CD14-positive monocyte (primary cell): ENCODE results near the gene YBX3. TPM values are rescaled to one million over a fixed set of nuclear protein-coding genes. Genes with fewer than 3 reads are reported as not detected.
A peak's percentile ranks its signal among the peaks of the same experiment; 100 is the strongest.

Experiments used
- DNase-seq, 3 donors: peaks; one replicate each; pipeline ENCODE4 v3.0.0-alpha.2; 2011 to 2022
- H2AFZ ChIP-seq: 2 replicates; pipeline ENCODE4 v1.6.0; 2012; ENCODE audit warnings: mild to moderate bottlenecking, low read depth, low read length, inconsistent platforms; ENCODE audit not compliant: insufficient read depth, poor library complexity, severe bottlenecking
- H3K27ac ChIP-seq, 2 donors: 1 replicate in 1 of 2; 2 replicates in 1 of 2; pipeline ENCODE4 v1.5.1; 2012 to 2013; ENCODE audit warnings: low read length in 2 of 2, control low read depth in 1 of 2, inconsistent platforms in 1 of 2, low read depth in 1 of 2, mild to moderate bottlenecking in 1 of 2
- H3K27me3 ChIP-seq, 2 donors: one replicate each; pipeline versions ENCODE4 v1.6.0 to v1.6.1; 2011 to 2013; ENCODE audit warnings: low read length in 2 of 2; ENCODE audit not compliant: control insufficient read depth in 2 of 2, insufficient read depth in 2 of 2
- H3K36me3 ChIP-seq, 2 donors: replicated peaks in 1 of 2; 1 replicate in 1 of 2; 2 replicates in 1 of 2; pipeline versions ENCODE4 v1.5.1 to v1.6.1; 2012 to 2013; ENCODE audit warnings: low read length in 2 of 2, control low read depth in 1 of 2, inconsistent platforms in 1 of 2, mild to moderate bottlenecking in 1 of 2; ENCODE audit not compliant: insufficient read depth in 2 of 2, control insufficient read depth in 1 of 2
- H3K4me1 ChIP-seq, 2 donors: 1 replicate in 1 of 2; 2 replicates in 1 of 2; pipeline versions ENCODE4 v1.5.1 to v1.6.1; 2012 to 2013; ENCODE audit warnings: low read length in 2 of 2, control low read depth in 1 of 2, inconsistent platforms in 1 of 2, mild to moderate bottlenecking in 1 of 2, moderate library complexity in 1 of 2; ENCODE audit not compliant: insufficient read depth in 2 of 2, control insufficient read depth in 1 of 2
- H3K4me2 ChIP-seq: replicated peaks from 2 replicates; pipeline ENCODE3; 2012; ENCODE audit warnings: low read length, moderate library complexity, mild to moderate bottlenecking; ENCODE audit not compliant: poor library complexity, severe bottlenecking; ENCODE audit errors: extremely low read depth
- H3K4me3 ChIP-seq, 3 experiments: fragments of 200-600 bp in 1 of 3; sonication (generic) in 1 of 3; replicated peaks in 1 of 3; 1 replicate in 2 of 3; 2 replicates in 1 of 3; pipeline ENCODE4 v1.5.1; 2011 to 2013; ENCODE audit warnings: low read length in 3 of 3, mild to moderate bottlenecking in 3 of 3, control low read depth in 2 of 3, low read depth in 2 of 3, inconsistent platforms in 1 of 3, moderate library complexity in 1 of 3
- H3K79me2 ChIP-seq: 2 replicates; pipeline ENCODE4 v1.6.0; 2012; ENCODE audit warnings: mild to moderate bottlenecking, control low read depth, inconsistent platforms, low read length, moderate library complexity; ENCODE audit not compliant: insufficient read depth
- H3K9ac ChIP-seq: 2 replicates; pipeline ENCODE4 v1.6.0; 2017; ENCODE audit warnings: low read length, mild to moderate bottlenecking; ENCODE audit not compliant: insufficient read depth, poor library complexity, severe bottlenecking
- H3K9me3 ChIP-seq, 2 donors: replicated peaks in 1 of 2; 1 replicate in 1 of 2; 2 replicates in 1 of 2; pipeline versions ENCODE4 v1.5.1 to v1.6.1; 2012 to 2013; ENCODE audit warnings: low read length in 2 of 2, control low read depth in 1 of 2; ENCODE audit not compliant: control insufficient read depth in 1 of 2, insufficient read depth in 1 of 2
- H4K20me1 ChIP-seq: 2 replicates; pipeline ENCODE4 v1.6.0; 2012; ENCODE audit warnings: mild to moderate bottlenecking, low read length, control low read depth, moderate library complexity; ENCODE audit not compliant: insufficient read depth
- H3K27ac Mint-ChIP-seq, 7 donors: one replicate each; pipeline ENCODE4 v1.8.0; 2020; ENCODE audit warnings: mild to moderate bottlenecking in 7 of 7, mixed read lengths in 7 of 7, moderate library complexity in 6 of 7, inconsistent platforms in 2 of 7
- H3K27me3 Mint-ChIP-seq, 3 donors: one replicate each; pipeline ENCODE4 v1.8.0; 2021 to 2022; ENCODE audit warnings: low read depth in 3 of 3, mild to moderate bottlenecking in 3 of 3, mixed read lengths in 3 of 3, moderate library complexity in 3 of 3, inconsistent platforms in 1 of 3
- H3K36me3 Mint-ChIP-seq, 2 donors: one replicate each; pipeline ENCODE4 v1.8.0; 2020; ENCODE audit warnings: mixed read lengths in 2 of 2, inconsistent platforms in 1 of 2, mild to moderate bottlenecking in 1 of 2
- H3K4me1 Mint-ChIP-seq: one replicate; pipeline ENCODE4 v1.8.0; 2020; ENCODE audit warnings: mild to moderate bottlenecking, mixed read lengths
- H3K4me3 Mint-ChIP-seq, 2 donors: one replicate each; pipeline ENCODE4 v1.8.0; 2020; ENCODE audit warnings: mild to moderate bottlenecking in 2 of 2, mixed read lengths in 2 of 2, moderate library complexity in 1 of 2
- H3K9me3 Mint-ChIP-seq, 7 donors: one replicate each; pipeline ENCODE4 v1.8.0; 2020 to 2022; ENCODE audit warnings: mixed read lengths in 7 of 7, mild to moderate bottlenecking in 6 of 7, moderate library complexity in 6 of 7, inconsistent platforms in 2 of 7
- WGBS: methylation state at CpG from one replicate; pipeline ENCODE4 v1.1.5; 2013; ENCODE audit warnings: missing lambda C conversion rate; ENCODE audit not compliant: insufficient coverage; 5-methylcytosine and 5-hydroxymethylcytosine counted together
- intact Hi-C, 2 donors: fragments of 100-400 bp; cut with micrococcal nuclease; formaldehyde crosslinking; loops; one replicate each; pipeline versions ENCODE4 v1.15.0 to v1.15.1; 2023
- polyA plus RNA-seq, 3 donors: library from polyadenylated mRNA; depleted of rRNA in 1 of 3; unstranded in 2 of 3; stranded (reverse) in 1 of 3; fragments of 300-500 nt in 2 of 3; fragments of >200 nt in 1 of 3; fragmentation: Illumina TruSeq in 2 of 3; gene quantifications; 1 replicate in 2 of 3; 2 replicates in 1 of 3; pipeline ENCODE4 v1.2.3, GENCODE V29; 2012 to 2021
- TF ChIP-seq, protein P1 (sequence below): fragments of 200-600 bp; IDR thresholded peaks from one replicate; pipeline ENCODE4 v1.8.0; 2022; ENCODE audit warnings: antibody characterized with exemption, mild to moderate bottlenecking

YBX3 gene
- polyA plus RNA-seq, 3 donors, result 104 to 203 (median 131) TPM

DNA sequence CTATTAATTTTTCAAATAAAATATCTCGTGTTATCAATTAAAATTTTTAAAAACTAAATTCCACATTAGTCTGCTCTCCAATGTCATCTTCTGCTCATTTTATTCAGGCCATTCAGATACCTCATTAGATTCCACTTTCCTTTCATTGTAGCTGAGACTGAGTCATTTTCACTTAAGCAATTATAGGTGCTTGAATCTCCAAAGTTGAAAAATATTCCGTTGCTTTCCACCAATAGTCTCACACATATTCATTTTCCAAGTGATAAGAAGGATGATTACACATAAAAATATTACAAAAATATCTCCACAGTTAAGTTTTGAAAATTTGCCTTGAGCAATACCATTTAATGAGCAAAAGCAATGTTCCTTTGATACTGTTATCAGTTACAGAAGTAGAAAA is 36.5 kb upstream of the YBX3 start:
- intact Hi-C loops, result loop anchor here in 1 of 2 donors (10.0 kb wide), 1 partner anchor 525 kb away; no protein-coding TSS in a partner anchor
- peaks cover 3 to 4% (median 3%) of the 10 kb centered on the region in 3 donors for H3K27me3 Mint-ChIP-seq

DNA sequence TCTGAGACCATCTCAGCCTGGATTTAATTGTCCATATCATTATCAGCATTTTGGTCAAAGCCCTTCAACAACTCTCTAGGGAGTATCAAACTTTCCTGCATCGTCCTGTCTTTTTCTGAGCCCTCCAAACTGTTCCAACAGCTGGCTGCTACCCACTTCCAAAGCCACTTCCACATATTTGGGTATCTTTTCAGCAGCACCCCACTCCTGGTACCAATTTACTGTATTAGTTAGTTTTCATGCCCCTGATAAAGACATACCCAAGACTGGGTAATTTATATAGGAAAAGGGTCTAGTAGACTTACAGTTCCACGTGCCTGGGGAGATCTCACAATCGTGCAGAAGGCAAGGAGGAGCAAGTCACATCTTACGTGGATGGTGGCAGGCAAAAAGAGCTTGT is 33.1 kb upstream of the YBX3 start:
- intact Hi-C loops, result loop anchor here in 1 of 2 donors (10.0 kb wide), 1 partner anchor 521 kb away; no protein-coding TSS in a partner anchor
- DNase-seq, result no peak
- Histone ChIP-seq H3K27ac (no peak overlapping the region), H3K9ac (no peak overlapping the region), H3K4me3 (no peak overlapping the region), H4K20me1 (no peaks in the 10 kb centered on the region), H3K36me3 (no peaks in the 10 kb centered on the region), H3K4me1 (no peaks in the 10 kb centered on the region), H3K27me3 (peaks cover 0 to 5% of the 10 kb centered on the region in 2 donors), H3K9me3 (peaks cover 10 to 20% of the 10 kb centered on the region in 2 donors), H3K4me2 (no peak overlapping the region), H2AFZ (no peak overlapping the region), H3K79me2 (no peaks in the 10 kb centered on the region)
- Mint-ChIP-seq H3K27me3 (peaks cover 2 to 7% (median 3%) of the 10 kb centered on the region in 3 donors), H3K9me3 (peaks cover 12 to 20% (median 17%) of the 10 kb centered on the region in 7 donors), H3K27ac (peak overlapping the region in 1 of 7 donors; percentile 19), H3K4me1 (no peaks in the 10 kb centered on the region), H3K4me3 (no peak overlapping the region), H3K36me3 (no peaks in the 10 kb centered on the region)
- TF ChIP-seq, protein P1, sequence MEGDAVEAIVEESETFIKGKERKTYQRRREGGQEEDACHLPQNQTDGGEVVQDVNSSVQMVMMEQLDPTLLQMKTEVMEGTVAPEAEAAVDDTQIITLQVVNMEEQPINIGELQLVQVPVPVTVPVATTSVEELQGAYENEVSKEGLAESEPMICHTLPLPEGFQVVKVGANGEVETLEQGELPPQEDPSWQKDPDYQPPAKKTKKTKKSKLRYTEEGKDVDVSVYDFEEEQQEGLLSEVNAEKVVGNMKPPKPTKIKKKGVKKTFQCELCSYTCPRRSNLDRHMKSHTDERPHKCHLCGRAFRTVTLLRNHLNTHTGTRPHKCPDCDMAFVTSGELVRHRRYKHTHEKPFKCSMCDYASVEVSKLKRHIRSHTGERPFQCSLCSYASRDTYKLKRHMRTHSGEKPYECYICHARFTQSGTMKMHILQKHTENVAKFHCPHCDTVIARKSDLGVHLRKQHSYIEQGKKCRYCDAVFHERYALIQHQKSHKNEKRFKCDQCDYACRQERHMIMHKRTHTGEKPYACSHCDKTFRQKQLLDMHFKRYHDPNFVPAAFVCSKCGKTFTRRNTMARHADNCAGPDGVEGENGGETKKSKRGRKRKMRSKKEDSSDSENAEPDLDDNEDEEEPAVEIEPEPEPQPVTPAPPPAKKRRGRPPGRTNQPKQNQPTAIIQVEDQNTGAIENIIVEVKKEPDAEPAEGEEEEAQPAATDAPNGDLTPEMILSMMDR, result no peak
- 88% methylated on average over 2 of the region's 4 CpGs for WGBS

More for the DNA sequence above, 36.5 kb upstream of the YBX3 start:
- no peak for DNase-seq
- no CpG with 5 or more reads among the region's 2 CpGs for WGBS
- TF ChIP-seq, protein P1, result no peak
- no peak overlapping the region for H2AFZ ChIP-seq
- no peaks in the 10 kb centered on the region for H3K36me3 ChIP-seq
- Mint-ChIP-seq H3K36me3 (no peaks in the 10 kb centered on the region), H3K4me1 (no peaks in the 10 kb centered on the region), H3K27ac (no peak overlapping the region), H3K4me3 (no peak overlapping the region), H3K9me3 (peaks cover 12 to 18% (median 17%) of the 10 kb centered on the region in 7 donors)
- no peaks in the 10 kb centered on the region for H3K4me1 ChIP-seq
- no peaks in the 10 kb centered on the region for H4K20me1 ChIP-seq
- peaks cover 0 to 5% of the 10 kb centered on the region in 2 donors for H3K27me3 ChIP-seq
- no peak overlapping the region for H3K4me2 ChIP-seq
- peaks cover 10 to 20% of the 10 kb centered on the region in 2 donors for H3K9me3 ChIP-seq
- no peak overlapping the region for H3K27ac ChIP-seq
- H3K9ac ChIP-seq, result no peak overlapping the region
- no peaks in the 10 kb centered on the region for H3K79me2 ChIP-seq
- no peak overlapping the region for H3K4me3 ChIP-seq
